ENCODE data around the gene LENG1.
"Not testable (repeated sequence)": the region's sequence is repeated elsewhere in the genome, so short reads cannot be mapped to it uniquely, and the experiment has no call there.

Gene LENG1

DNA sequence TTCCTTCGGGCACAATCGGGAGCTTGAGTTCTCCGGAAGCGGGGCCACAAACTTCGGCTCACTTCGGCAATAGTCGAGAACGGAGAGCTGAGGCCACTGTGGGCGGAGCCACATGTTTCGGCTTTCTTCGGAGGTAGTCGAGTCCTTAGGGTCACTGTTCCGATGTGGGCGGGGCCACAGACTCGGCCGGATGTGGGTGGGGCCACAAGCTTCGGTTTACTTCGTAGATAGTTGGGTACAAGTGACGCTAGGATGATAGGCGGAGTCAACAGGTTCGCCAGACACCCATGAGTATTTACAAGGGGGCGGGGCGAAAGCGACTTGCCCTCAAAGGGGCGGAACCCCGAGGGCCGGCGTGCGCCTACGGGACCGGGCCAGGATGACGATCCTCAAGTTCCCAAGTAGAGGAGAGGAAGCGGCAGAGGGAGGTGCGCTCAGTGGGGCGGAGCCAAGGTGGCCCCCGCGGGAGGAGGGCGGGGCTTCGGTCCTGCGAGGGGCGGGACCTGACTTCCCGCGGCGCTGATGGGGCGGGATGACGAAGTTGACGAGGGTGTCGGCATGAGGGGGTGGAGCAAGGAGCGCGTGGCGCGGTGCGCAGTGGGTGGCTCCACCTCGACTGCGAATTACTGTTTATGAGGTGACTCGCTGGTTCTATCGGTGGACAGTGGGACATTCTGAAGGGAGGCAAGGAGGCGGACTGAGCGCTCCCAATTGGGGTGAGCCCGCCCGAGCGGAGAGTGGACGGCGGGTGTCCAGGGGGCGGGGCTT, 30.4 kb upstream of the LENG1 start:
- DNase-seq (ENCODE audit: low read depth in 2 of 3, low spot score in 2 of 3): peak; percentile 94 to 99 (median 97)

DNA sequence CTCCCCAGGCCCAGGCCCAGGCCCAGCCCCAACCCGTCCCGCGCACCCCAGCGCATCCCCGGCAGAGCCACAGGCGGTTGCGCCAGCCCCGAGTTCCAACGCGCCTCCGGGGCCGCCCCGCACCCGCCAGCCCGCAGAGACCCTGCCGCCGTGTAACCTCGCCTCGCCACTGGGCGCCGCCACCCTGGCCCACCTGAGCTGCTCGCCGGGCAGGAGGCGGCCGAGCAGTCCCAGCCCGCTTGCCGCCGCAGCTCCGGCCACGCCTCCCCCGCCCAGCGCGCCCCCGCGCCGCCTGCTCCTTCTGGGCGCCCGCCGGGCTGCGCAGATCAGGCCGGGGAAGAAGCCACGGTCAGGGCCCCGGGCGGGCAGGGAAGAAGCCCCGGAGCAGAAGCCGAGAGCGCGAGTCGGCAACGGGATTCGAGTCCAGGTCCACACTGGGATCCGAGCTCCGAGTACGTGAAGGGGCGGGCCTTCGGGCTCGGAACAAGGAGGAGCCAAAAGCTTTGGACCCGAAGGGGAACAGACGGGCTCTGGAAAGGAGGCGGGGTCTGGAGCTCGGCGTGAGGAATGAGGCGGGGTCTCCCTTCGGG, 29.7 kb upstream of the LENG1 start, which contains the start of gene MBOAT7:
TSS of gene MBOAT7 (minus strand) at position 436 of the 590 bp plus-strand sequence. CDS start 1,072 bp downstream, outside the sequence.
- no peak for DNase-seq (ENCODE audit: low read depth in 2 of 3, low spot score in 2 of 3)

DNA sequence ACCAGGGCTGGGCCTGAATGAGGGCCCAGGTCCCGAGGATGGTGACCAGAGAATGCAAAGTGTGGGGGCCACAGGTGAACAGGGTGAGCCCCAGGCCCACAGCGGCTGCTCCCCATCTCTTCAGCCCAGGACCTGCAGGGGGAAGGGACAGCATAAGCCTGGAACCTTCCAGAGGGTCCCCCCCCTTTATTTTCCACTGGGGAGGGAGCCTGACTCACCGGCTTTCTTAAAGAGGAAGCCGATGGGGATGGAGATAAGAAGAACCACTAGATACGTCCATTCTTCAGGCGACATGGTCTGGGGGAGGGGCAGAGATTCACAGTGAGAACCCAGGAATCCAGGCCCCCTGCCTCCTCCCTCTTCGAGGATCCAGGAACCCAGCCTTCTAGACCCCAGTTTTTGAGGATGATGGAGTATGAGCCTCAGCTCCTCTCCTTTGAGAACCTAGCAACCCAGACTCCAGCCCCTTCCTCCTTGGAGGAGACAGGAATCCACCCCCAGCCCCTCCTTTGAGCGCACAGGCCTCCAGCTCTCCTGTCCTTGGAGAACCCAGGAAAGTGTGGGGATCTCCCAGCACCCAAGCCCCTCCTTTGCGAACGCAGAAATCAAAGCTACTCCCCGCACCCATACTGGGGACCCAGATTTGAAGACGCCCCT, 28.8 kb upstream of the LENG1 start:
- DNase-seq (ENCODE audit: low read depth in 2 of 3, low spot score in 2 of 3): no peak

DNA sequence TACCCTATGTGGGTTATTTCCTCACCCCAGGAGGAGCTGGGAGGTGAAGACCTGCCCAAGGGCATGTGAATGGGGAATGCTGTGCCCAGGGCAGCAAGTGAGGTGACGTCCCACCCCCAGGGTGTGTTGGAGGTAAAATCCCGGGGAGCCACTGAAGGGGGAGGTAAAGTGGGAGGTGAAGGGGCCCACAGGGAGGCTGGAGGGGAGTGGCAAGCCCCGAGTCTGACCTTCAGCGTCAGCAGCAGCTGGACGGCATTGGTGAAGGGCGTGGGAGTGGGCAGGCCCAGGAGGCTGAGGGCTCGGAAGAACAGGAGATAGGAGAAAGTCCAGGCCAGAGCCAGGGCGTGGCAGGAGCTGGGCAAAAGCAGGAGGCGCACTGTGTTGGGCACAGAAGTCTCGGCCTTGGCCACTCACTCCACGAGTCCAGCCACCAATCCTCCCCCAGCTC, 27.4 kb upstream of the LENG1 start:
- DNase-seq (ENCODE audit: low read depth in 2 of 3, low spot score in 2 of 3): no peak

DNA sequence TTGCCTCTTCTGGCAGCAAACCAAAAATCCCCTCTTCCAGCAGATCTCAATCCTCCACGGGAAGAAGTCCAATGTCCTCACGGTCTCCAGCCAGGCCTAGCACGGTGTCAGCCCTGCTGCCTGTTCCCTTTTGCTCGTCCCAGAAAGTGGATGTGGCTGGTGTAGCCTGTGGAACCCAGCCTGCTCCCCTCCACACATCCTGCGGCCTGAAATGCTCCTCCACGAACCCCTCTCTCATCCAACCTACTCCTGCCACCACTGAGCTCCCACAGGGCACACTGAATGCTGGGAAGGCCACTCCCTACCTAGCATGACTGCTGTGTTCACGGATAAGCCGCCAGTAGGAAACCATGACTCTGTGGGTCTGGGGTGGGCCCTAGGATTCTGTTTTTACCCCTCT, 26.8 kb upstream of the LENG1 start:
- no peak for DNase-seq (ENCODE audit: low read depth in 2 of 3, low spot score in 2 of 3)

DNA sequence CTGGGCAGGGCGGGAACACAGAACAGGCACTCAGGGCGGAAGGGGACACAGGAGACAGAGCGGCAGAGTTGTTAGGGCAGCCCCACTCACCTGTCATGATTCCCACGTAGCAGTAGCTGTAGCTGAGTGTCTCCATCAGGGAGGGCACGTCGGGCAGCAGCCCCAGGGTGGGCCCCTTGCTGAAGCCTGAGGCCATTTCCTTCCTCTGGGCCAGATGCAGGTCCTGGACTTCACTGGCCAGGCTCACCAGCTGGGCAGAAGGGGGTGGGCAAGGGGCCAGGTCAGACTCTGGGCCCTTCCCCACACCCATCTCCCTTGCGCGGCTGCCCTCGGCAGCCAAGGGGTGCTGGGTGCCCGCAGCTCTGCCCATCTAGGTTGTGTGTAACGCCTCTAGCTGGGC, 23.9 kb upstream of the LENG1 start:
- DNase-seq (ENCODE audit: low read depth in 2 of 3, low spot score in 2 of 3): no peak

DNA sequence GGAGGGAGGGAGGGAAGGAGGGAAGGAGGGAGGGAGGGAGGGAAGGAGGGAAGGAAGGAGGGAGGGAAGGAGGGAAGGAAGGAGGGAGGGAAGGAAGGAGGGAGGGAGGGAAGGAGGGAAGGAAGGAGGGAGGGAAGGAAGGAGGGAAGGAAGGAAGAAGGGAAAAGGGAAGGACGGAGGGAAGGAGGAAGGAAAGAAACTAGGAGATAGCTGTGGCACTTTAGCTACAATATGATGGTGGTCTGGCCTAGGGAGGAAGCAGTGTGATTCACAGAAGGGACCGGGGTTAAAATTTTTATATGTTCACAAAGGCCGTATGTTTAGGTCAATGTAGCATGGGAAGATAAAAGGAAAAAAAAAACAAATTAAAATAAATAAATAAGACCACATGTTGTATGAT, 22.4 kb upstream of the LENG1 start:
- not testable (repeated sequence) for DNase-seq (ENCODE audit: low read depth in 2 of 3, low spot score in 2 of 3)

DNA sequence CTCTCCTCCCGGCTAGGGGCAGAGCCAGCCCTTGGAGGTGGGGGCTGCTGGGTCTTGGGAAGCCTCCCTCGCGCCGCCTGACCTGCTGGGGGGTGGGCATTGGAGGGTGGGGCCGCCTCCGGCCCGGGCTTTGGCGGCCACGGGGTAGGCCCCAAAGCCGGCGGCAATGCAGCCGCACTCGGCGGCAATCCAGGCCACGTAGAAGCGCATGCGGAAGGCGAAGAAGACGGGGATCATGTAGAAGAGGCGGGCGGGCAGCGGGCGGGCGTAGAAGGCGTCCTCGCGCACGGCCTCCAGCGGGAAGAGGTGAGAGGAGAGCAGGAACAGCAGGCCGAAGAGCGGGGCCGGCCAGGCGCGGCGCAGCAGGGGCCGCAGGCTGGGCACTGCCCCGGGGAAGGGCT, 21.2 kb upstream of the LENG1 start:
- no peak for DNase-seq (ENCODE audit: low read depth in 2 of 3, low spot score in 2 of 3)

DNA sequence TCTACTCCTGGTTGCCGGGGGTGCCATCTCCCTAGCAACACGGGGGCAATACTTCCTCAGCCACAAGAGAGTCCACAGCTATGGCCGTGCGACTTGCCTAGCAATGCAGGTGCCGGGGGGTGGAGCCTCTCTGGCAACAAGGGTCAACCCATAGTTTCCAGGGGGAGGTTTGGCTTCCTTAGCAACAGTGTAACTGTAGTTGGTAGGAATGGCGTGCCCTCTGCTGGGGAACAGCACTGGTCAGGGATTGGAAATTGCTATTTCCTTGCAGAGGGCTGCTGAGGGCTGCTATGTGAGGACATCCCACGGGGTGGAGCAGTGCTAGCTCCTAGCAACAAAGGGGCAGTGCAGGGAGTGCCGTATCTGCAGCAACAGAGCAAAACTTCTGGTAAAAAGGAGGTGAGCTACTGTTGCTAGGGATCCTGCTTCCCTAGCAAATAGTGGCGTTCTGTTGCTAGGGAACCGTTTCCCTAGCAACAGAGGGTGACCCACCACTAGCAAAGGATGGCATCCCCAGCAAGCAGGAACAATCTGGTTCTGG, 20.5 kb upstream of the LENG1 start:
- no peak for DNase-seq (ENCODE audit: low read depth in 2 of 3, low spot score in 2 of 3)

DNA sequence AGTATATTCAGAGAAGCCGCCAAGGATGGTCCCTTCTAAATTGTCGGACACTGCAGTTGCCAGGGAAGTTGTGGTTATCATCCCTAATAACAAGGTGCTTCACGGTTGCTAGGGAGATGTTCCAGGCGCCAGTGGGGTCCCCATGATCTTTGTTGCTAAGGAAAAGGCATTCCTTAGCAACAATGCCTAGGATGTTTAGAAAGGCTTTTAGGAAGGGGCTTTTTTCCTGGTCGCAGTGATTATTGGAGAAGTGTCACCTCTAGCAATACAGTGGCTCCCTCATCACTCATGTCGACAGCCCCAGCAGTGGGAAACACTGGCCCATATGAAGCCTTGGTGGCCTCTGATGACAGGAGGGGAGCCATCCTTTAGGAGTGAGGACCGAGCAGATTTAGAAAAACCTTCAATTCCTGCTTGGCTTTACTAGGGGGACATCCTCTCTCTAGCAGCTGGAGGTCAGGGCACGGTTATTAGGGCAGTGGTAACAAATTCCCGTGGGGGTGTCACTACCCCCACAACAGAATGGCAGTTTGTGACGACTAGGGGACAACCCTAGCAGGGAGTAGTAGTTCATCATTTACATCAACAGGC, 19.8 kb upstream of the LENG1 start:
- DNase-seq (ENCODE audit: low read depth in 2 of 3, low spot score in 2 of 3): no peak

DNA sequence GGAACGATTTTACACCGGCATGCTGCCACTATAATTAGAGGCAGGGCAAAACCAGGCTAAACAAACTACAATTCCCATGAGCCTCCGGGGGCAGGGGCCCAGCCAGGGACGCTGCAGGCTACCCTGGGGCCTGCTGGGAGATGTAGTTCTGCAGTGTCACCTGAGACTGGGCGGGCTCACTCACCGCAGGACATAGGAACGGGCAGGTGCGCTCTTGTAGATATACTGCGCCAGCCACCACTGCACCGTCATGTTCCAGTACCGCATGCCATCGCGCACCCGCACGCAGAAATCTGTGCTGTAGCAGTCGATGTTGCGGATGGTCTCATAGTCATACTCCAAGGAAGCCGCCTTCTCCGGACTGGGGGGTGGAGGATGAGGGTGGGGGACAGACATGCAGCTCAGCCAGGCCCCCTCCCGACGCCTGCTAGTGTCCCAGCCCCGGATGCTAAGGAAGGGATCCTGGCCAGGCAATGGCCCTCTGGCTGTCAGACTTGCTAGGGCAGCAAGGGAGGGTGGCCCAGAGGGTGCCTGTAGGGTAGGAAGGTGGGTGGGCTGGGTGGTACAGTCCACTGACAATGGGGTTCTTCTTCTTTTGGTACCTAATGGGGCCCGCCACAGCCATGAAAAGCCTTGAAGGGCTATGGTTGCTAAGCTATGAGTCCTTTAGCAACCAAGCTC, 19.2 kb upstream of the LENG1 start:
- no peak for DNase-seq (ENCODE audit: low read depth in 2 of 3, low spot score in 2 of 3)

DNA sequence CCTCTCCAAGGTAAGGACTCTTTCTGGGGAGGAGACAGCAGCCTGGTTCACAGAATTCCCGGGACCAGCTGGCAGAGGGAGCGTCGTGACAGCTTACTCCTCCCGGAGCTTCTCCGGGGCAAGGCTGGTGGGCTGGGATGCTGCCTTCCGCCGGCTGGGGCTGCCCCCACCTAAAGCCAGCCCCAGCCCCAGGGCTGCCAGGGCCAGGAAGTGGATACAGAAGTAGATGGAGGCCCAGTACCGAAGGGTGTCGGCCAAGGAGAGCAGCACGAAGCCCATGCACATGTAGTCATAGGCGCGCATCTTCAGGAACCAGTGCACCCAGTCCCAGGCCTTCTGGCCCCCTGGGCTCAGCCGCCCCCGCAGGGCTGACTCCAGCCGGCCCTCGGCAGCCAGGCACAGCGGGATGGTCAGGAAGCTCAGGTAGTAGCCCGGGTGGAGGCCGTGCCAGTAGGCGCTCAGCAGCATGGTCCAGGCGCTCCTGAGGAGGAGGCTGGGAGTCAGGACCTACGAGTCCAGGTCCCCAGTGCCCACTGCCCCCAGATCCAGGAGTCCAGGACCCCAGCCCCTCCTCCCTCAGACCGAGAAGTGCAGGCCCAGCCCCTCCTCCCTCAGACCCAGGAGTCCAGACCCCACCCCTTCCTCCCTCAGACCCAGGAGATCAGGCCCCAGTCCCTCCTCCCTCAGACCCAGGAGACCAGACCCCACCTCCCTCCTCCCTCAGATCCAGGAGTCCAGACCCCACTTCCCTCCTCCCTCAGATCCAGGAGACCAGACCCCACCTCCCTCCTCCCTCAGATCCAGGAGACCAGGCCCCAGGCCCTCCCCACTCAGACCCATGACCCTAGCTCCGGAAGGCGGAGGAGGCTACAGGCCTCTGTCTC, 14.7 kb upstream of the LENG1 start:
- no peak for DNase-seq (ENCODE audit: low read depth in 2 of 3, low spot score in 2 of 3)

DNA sequence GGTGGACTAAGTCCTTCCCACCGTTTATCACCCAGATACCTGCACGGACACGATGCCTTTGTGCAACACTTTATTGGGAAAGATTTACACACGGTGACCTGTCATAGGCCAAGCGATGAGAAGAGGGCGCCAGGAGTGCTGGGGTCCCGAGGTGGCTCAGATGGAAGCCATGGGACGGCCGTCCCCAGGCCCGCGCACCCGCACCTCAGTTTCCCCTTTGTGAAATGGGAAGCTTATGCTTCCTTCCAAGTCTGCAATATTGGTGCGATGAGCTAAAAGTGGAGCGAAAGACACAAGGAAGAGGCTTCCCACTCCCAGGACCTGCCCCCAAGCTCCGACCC, 13.8 kb upstream of the LENG1 start:
- no peak for DNase-seq (ENCODE audit: low read depth in 2 of 3, low spot score in 2 of 3)

DNA sequence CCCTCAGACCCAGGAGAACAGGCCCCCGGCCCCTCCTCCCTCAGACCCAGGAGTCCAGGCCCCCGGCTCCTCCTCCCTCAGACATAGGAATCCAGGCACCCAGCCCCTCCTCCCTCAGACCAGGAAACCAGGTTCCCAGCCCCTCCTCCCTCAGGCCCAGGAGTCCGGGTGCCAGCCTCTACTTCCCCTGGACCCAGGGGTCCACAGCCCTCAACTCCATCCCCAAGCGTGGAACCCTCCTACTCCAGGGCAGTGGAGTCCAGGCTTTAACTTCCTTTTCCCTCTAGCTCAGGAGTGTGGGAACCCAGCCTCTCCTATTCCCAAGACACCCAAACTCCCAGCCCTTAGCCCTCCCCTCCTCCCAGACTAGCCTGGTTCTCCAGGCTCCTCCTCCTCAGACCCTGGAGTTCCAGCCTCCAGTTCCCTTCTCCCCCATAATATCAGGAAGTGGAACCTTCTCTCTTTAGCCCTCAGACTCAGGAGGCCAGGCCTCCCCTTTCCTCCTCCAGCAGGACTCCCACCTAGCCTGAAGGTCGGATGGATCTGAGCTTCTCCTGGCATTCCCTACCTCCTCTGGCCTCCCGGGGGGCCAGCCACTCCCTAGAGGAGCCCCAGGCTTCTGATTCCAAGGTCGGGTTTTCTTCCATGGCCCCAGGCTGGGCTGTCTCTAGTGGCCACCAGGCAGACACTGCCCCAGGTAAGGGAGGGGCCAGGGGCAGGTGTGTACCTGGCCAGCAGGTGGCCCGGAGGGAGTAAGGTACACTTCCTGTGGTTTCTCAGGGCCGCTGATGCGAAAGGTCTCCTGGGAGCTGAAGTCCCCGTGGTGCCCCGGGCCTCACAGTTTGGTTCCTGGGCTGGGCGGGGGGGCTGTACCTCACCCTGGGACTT, 13.2 kb upstream of the LENG1 start, which contains the start of gene TMC4:
TSS of gene TMC4 (minus strand) at position 690 of the 888 bp plus-strand sequence. CDS start at position 647, 43 bp downstream.
- no peak for DNase-seq (ENCODE audit: low read depth in 2 of 3, low spot score in 2 of 3)

DNA sequence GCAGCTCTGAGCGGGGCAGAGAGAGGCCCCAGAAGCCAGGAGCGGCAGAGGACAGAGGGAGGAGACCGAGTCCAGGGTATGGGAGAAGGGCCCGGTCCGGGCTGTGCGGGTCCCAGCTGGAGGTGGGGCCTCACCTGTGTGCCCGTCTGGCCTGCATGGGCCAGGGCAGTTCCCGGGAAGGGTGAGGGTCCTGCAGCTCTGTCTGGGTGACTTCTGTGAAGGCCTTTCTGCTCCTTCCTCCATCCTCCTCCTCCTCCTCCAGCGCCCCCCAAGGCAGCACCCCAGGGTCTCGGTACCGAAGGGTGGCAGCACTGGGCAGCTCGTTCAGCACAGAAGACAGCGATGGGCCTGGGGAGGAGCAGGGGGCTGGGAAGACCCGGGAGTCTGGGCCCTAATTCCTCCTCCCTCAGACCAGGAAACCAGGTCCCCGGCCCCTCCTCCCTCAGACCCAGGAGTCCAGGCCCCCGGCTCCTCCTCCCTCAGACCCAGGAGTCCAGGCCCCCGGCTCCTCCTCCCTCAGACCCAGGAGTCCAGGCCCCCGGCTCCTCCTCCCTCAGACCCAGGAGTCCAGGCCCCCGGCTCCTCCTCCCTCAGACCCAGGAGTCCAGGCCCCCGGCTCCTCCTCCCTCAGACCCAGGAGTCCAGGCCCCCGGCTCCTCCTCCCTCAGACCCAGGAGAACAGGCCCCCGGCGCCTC, 12.4 kb upstream of the LENG1 start:
- not testable (repeated sequence) for DNase-seq (ENCODE audit: low read depth in 2 of 3, low spot score in 2 of 3)

DNA sequence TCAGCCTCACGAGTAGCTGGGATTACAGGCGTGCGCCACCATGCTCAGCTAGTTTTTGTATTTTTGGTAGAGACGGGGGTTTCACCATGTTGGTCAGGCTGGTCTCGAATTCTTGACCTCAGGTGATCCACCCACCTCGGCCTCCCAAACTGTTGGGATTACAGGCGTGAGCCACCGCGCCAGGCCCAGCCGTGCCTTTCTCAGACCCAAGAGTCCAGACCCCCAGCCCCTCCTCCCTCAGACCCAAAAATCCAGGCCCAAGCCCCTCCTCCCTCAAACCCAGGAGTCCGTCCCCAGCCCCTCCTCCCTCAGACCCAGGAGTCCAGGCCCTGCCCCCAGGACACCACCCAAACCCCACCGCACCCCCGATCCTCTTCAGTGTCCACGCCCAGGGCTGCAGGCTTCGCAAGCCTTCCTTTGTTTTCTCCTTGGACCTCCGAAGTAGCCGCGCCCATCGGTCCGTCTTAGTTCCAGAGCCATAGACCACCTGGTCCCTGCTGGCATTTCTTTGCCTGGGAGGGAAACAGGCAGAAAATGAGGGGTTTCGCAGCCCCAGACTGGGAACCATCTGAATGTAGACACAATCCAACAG, 9.7 kb upstream of the LENG1 start:
- DNase-seq (ENCODE audit: low read depth in 2 of 3, low spot score in 2 of 3): no peak

DNA sequence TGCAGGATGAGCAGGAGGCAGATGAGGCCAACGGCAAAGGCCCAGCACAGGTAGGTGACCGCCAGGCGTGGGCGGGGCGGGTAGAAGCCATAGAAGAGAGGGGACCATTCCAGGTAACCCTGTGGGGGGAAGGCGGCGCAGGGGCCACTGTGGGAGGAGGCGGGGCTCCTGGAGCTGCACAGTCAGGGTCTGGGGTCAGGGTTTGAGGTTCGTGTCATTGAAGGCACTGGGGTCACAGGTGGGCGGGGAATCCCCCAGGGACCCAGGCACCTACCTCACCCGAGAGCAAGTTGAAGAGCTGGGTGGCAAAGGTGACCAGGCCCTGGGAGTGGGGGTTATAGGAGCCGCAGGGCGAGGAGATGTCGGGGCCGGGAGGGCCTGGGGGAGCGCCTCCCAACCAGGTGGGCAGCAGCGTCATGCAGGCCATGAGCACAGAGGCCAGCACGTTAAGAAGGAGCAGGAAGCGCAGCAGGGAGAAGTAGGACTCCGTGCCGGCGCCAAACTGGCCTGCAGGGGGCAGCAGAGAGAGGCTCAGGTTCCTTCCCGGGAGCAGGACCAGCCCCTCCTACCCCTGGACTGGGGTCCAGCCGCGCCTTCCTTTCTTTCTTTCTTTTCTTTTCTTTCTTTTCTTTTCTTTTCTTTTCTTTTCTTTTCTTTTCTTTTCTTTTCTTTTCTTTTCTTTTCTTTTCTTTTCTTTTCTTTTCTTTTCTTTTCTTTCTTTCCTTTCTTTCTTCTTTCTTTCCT, 8.8 kb upstream of the LENG1 start:
- DNase-seq (ENCODE audit: low read depth in 2 of 3, low spot score in 2 of 3): peak; percentile 74 to 97 (median 95)

Measured in activated CD8-positive, alpha-beta memory T cell treated with anti-CD3 and anti-CD28 coated beads for 48 hours (primary cell).